Colon (tissue), 2 donors: Measurements from ENCODE around the gene LRRC10B.

Experiments
- FAIRE-seq: peaks from 2 replicates; lab custom pipeline; 2012; peaks lifted over from hg19 to GRCh38; lab: Jason Lieb, UNC
- donor health status: control.
- donor health status: control.

Gene LRRC10B

DNA sequence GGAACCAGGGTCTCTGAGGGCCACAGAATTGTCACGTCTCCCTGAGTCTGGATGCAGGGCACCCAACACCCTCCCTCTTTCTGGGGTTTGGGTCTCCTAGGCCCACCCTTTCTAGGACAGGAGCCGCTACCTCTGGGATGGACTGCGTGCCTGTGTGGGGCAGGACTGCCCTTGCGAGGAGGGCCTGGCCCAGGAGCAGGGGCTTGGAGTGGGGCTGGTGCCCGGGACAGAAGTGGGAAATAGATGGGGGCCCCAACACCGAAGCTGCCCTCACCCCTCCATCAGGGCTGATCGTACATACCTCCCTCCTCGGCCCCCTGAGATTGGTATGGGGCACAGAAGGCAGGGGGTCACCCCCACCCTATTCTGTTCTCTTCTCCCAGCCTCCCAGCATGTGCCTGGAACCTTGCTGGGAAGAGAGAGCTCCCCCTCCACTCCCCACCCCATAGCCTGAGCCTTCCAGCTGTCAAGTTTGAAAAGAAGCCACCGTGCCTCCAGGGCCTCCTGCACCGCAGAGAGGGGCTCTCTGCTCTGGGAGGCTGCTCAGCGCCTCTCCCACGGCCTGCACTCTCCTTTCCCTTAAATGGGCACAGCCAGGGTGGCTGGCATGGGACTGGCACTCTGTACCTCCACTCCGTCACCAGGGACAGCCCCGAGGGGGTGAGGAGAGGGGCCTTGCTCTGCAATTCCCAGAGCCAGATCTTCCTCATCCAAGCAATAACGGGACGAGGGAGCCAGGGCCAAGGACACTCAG lies 1.8 kb downstream of the LRRC10B start:
- FAIRE-seq, result no peak

GRCh38 chr11:61510974-61511373 lies 2.4 kb downstream of the LRRC10B start:
- FAIRE-seq, result no peak

DNA sequence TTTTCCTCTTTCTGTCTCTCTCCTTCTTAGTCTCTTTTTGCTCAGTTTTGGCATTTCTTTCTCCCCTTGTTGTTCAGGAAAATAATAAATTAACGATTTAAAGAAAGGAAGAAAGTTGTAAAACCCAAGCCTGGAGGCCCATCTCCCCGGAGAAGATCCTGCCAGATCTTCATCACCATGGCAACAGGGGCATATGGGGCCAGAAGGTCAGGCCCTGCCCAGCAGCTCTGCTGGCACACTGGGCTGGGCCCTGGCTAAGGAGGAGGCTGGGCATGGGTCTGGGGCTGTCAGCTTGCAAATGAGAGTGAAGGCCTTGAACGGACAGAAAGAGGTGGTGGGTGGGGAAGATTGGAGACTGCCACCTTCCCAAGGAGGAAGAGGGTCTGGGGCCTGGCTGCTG lies 2.8 kb downstream of the LRRC10B start:
- no peak for FAIRE-seq

- no peak for FAIRE-seq
Measured at GRCh38 chr11:61512435-61512834, 3.9 kb downstream of the LRRC10B start.

DNA sequence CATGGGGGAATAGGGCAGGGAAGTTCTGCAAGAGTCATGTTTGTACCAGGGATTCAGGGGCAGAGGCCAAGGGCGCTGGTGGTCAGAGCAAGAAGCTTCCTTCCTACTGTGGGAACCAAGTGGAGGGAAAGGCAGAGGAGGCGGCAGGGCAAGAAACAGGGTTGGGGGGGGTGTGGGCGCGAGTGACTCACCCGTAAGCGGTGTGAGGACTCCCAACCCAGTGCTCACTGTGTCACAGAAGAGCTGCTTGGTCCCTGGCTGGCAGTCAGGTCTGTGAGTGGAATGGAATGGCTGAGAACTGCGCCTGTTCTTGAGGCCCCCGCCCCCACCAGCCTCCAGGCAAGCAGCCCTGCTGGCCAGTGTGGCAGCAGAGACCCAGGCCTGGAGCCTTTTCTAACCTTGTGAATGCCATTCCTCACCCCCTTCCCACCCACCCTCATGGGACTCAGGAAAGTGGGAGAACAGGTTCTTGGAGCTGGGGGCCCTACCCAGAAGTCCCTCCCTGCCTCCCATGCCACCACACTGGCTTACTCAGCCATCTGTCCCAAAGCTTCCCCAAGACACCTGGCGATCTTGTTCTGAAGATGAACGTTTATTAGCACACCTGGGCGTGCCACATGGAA lies 4.7 kb downstream of the LRRC10B start:
- no peak for FAIRE-seq

DNA sequence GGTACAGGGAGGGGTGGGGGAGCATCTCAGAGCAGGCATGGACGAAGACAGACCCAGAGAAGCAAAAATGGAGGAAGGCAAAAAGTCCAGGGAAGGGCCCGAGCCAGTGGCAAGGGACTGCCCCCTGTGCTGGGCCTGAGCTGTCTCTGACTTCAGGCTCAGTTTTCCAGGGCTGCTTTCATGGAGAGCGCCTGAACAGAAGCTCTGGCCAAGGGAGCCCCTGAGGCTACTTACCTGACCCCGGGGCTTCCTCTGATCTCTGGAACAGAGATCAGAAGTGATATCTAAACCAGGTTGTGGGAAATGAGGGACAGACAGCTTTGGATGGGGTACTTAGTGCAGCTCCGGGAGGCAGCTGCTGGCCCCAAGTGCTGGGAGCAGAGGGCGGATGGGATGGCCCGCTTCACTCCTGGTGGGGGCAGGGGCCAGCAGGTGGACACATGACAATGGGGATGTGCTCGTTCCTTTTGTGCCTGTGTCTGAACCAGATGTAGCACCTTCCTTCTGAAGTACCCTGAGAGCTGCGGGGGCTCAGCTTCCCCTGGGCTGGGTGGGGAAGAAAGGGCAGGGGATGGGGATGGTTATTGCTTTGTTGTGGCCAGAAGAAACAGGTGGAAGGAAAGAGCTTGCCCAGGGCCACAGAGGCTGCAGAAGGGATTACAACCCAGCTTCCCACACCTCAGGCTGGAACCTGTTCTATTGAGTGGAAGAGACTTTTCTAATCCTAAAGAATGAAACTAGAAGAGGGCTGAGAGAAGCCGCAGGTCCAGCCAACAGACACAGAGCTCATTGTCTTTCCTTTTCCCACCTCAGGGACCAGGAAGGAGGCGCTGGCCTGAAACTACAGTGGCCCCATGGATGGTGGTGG lies 5.7 kb downstream of the LRRC10B start:
- no peak for FAIRE-seq

DNA sequence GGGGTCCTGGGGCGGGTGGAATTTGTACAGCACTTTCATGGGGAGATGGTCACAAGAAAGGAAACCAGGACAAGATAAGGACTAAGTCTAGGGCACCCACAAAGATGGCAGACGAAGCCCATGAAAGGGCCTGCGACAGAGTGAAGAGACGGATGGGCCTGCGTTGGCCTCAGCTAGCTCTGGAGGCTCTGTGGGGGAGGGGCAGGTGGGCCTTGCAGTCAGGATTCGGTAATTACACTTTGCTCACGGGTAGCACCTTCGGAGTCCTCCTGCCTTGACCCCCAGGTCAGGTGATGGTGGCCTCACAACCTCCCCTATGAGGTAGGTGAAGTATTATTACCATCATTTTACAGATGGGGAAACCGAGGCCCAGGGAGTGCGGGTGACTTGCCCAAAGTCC lies 7.1 kb downstream of the LRRC10B start:
- FAIRE-seq, result no peak

DNA sequence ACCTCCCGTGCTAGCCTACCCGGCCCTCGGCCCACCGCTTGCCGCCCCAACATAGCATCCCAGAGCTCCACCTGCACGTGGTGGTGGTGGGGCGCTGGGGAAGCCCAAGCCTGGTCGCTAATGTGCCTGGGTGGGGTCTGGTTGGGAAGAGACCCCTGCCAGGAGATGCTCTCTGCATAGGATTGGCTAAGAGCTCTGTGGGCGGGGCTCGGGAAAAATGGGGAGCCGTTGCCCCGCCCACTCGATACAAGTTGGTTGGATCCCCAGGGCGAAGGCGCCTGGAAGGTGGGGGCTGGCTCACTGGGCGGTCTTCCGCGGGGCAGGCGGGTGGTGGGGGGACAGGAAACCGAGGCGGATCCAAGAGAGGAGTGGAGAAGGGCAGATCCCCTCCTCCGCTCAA lies 7.6 kb downstream of the LRRC10B start:
- FAIRE-seq, result no peak

- no peak for FAIRE-seq
Measured at GRCh38 chr11:61516675-61517572, 8.4 kb downstream of the LRRC10B start.

DNA sequence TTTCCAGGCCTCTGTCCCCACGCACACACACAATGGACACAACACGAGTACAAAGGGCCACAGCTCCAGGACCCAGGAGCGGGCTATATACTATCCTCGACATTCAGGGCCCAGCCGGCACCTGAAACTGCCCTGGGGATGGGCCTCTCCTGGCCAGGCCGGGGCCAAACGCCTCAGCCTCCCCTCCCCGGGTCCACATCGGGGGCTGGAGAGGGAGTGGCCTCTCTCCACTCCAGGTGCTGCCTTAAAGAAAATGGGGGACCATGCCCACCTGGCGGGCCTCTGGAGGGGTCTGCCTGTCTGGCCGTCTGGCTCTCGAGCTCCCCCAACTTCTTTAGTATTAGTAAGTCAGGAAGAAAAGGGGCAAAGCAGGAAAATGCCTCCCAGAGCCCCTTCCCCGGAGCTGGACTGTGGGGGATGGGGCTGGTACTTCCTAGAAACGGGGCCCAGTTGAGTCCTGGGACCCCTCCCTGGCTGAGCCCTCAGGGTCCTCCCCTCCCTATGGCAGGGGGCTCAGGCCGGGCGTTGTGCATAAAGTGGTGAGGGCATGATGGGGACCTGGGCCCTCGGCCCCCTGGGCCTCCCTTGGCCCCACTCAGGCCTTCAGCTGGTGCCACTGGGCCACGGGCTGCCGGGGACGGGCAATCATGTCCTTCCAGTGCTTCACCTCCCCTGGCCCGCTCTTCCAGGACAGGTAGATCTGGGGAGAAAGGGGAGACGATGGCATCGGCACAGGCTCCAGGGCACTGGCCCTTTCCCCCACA lies 9.7 kb downstream of the LRRC10B start:
- no peak for FAIRE-seq

GRCh38 chr11:61522881-61523280 lies 14.3 kb downstream of the LRRC10B start:
- FAIRE-seq, result no peak

GRCh38 chr11:61524446-61524845 lies 15.9 kb downstream of the LRRC10B start:
- no peak for FAIRE-seq

- no peak for FAIRE-seq
Measured at GRCh38 chr11:61524963-61525587, 16.5 kb downstream of the LRRC10B start.

- FAIRE-seq, result no peak
Measured at GRCh38 chr11:61526229-61526628, 17.7 kb downstream of the LRRC10B start.

GRCh38 chr11:61526956-61527731 lies 18.6 kb downstream of the LRRC10B start:
- FAIRE-seq, result no peak

- FAIRE-seq, result no peak
Measured at GRCh38 chr11:61528114-61528513, 19.6 kb downstream of the LRRC10B start.

- no peak for FAIRE-seq
Measured at GRCh38 chr11:61529537-61530225, 21.1 kb downstream of the LRRC10B start.

GRCh38 chr11:61531044-61531443 lies 22.5 kb downstream of the LRRC10B start:
- FAIRE-seq, result no peak
